M059J (cell line): ENCODE results near the gene C12orf42. TPM values are rescaled to one million over a fixed set of nuclear protein-coding genes. Genes with fewer than 3 reads are reported as not detected.
A peak's percentile ranks its signal among the peaks of the same experiment; 100 is the strongest.
"Not testable (repeated sequence)": the region's sequence is repeated elsewhere in the genome, so short reads cannot be mapped to it uniquely, and the experiment has no call there.

Experiments
- DNase-seq: peaks from one replicate; pipeline ENCODE4 v3.0.0-alpha.2; 2012; ENCODE audit warnings: low read depth
- total RNA-seq: library from RNA; depleted of rRNA; stranded (reverse); fragments of >200 nt; shearing (Covaris generic); gene quantifications from 2 replicates; pipeline ENCODE4 v1.2.3, GENCODE V29; 2014

The C12orf42 gene
- total RNA-seq, 1 experiment from 2014 or later, result not detected

GRCh38 chr12:103494734-103495468 lies 867 bp downstream of the C12orf42 start:
- no peak for DNase-seq

- no peak for DNase-seq
These were observed 1.6 kb downstream of the C12orf42 start for GRCh38 chr12:103494051-103494733.

- no peak for DNase-seq
These were observed 2.6 kb downstream of the C12orf42 start for GRCh38 chr12:103493199-103493598.

DNA sequence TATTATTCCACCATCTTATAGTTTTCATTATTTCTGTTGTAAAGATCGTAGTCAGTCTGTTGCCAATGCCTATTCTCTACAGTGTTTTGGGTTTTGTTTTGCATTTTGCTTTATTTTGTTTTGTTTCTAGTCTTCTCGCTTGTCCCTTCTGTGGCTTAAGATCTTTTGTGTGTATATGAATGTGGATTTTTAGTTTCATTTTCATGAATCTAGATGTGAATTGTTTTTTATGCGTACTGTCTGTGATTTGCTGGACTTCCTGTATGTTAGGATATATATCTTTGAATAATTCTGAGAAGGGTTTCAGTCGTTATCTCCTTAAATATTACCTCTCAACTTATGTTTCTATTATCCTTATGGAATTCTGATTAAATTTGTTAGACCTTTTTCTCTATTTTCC lies 13.4 kb downstream of the C12orf42 start:
- DNase-seq, result no peak

- DNase-seq, result no peak
These were observed 20.7 kb downstream of the C12orf42 start for GRCh38 chr12:103475073-103475472.

DNA sequence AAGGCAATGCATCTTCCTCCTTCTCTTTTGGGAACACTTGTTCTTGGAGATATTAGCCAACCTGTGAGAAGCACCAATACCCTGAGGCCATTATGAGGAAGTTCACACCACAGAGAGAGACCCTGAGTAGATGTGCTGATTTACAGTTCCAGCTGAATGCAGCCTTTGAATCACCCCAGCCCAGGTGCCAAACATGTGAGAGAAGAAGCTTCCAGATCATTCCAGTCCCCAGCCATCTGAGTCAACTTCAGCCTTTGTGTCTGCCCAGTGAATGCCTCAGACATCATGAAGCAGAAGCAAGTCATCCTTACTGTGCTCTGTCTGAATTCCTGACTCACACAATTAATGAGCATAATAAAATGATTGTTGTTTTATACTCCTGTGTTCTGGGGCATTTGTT lies 25.1 kb downstream of the C12orf42 start:
- DNase-seq, result peak; percentile 64

- peak; percentile 36 for DNase-seq
These were observed 26.0 kb downstream of the C12orf42 start for GRCh38 chr12:103469719-103470118.

GRCh38 chr12:103468837-103469236 lies 26.9 kb downstream of the C12orf42 start:
- no peak for DNase-seq

DNA sequence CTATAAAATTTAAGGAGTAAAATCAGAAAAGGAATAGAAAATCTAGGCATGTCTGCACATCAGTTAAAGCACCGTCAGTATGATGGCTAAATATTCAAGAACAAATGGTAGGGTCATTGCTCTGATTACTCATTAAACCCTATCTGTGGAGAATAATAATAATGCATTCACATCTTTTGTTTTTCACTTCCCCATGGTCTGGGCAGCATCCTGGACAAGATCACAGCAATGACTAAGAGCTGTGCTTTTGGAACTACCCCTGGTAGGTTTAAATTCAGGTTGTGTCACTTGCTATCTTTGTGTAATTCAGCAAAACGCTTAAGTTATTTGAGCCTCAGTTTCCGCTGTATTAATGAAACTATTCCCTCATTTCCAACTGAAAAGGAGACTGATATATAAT lies 33.1 kb downstream of the C12orf42 start:
- no peak for DNase-seq

DNA sequence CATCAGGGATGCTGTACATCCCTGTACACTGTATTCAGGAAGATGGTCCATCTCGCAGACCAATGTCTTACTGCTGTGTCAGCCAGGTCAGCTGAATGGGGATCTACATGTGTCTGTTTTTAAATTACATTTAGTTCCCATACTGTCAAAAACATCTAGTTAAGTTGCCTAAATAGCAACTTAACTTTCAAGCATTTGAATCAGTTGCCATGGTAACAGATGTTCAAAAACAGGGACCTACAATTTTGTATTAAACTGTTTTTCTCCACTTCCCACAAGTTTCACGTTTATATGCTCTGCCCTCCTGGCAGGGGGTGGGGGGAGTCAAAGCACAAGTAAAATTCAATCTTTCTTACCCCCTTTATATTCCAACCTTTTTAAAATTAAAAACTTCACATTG lies 38.3 kb downstream of the C12orf42 start:
- DNase-seq, result no peak

DNA sequence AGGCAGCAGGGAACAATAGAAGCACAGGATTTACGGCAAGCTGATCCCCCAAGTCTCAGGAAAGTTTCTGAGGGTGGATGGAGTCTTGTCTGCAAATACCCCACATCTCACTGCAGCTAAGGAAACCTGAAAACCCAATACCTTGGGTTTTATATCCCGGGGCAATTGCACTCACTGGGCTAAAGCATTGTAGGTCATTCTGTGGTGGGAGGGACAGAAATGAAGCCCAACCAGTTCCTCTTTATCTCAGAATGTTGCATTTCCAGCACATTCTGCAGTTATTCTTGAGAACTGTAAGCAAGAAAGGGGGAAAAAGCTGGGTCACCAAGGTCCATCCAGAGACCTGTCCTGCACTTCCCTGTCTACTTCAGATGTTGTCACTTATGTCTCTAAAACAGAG lies 39.8 kb downstream of the C12orf42 start:
- DNase-seq, result no peak

- DNase-seq, result no peak
These were observed 40.6 kb downstream of the C12orf42 start for GRCh38 chr12:103455020-103455763.

- no peak for DNase-seq
These were observed 50.8 kb downstream of the C12orf42 start for GRCh38 chr12:103444983-103445382.

DNA sequence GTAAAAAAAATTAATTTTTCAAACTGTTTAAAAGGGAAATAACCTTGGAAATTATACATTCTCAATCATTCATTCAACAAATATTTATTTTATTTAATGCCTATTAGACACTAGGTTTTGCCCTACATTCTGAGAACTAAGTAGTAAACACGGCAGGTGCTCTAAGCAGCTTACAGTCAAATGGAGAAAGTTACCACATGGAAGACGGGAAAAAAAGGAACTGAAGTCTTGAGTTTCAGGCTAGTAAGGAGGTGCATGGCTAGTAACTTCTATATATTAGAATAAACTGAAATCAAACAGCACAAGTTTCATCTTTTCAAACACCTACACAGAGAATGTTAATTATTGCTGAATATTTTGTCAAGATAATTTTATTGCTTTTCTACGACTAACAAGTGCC lies 52.9 kb downstream of the C12orf42 start:
- no peak for DNase-seq

DNA sequence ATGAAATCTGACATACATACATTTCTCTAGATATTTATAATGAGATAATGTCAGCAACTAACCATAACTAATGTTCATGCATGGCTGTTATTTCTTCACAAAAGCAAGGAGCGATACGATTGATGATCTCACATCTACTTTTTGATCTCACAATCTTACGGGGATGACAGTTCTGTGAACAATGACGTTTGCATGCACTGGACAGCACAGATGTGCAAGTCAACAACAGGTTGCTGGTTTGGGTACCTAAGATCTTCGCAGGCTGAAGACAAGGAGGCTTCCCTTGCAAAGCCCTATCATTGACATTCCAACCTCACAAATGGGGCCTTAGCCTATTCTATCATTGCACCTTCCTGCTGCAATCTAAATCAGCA lies 53.6 kb downstream of the C12orf42 start:
- no peak for DNase-seq

- no peak for DNase-seq
These were observed 54.2 kb downstream of the C12orf42 start for GRCh38 chr12:103441437-103442181.

DNA sequence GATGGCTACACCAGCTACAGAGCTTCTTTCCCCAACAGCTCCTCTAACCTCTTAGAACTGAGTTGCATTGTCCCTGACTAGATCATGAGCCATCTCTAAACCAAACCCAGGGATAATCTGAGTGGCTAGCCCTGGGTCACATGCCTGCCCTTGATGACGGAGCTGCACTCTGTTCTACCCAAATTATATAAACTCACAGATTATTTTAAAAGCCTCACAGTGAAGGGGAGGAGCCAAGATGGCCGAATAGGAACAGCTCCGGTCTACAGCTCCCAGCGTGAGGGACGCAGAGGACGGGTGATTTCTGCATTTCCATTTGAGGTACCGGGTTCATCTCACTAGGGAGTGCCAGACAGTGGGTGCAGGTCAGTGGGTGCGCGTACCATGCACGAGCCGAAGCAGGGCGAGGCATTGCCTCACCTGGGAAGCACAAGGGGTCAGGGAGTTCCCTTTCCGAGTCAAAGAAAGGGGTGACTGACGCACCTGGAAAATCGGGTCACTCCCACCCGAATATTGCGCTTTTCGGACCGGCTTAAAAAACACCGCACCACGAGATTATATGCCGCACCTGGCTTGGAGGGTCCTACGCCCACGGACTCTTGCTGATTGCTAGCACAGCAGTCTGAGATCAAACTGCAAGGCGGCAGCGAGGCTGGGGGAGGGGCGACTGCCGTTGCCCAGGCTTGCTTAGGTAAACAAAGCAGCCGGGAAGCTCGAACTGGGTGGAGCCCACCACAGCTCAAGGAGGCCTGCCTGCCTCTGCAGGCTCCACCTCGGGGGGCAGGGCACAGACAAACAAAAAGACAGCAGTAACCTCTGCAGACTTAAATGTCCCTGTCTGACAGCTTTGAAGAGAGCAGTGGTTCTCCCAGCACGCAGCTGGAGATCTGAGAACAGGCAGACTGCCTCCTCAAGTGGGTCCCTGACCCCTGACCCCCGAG lies 61.3 kb downstream of the C12orf42 start:
- DNase-seq, result not testable (repeated sequence)

- DNase-seq, result no peak
These were observed 63.8 kb downstream of the C12orf42 start for GRCh38 chr12:103431950-103432349.

DNA sequence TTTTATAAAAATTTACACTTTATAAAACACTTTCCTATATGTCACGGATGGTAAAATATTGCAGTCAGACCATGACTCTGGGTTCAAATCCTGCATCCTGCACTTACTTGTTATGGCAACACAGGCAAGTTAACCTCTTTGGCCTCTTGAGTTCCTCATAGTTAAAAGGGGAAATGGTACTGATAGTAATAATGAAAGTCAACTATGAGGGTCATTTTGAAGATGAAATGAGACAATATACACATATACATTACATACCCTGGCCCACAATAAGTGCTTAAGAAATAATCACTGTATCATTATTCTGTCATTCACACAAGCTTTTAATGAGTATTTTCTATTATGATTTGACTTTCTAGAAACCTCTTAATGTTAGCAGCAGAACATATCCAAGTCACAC lies 64.4 kb downstream of the C12orf42 start:
- no peak for DNase-seq

DNA sequence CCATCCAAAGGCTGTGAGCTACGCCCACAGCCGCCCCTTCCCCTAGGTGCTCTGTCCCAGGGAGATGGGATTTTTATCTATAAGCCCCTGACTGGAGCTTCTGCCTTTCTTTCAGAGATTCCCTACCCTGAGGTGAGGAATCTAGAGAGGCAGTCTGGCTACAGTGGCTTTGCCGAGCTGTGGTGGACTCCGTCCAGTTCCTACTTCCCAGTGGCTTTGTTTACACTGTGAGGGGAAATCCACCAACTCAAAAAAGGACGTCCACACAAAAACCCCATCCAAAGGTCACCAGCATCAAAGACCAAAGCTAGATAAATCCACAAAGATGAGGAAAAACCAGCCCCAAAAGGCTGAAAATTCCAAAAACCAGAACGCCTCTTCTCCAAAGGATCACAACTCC lies 70.1 kb downstream of the C12orf42 start:
- DNase-seq, result not testable (repeated sequence)
